Subcutaneous abdominal adipose tissue (tissue), 5 donors: ENCODE data around the gene SLC38A10.

Experiments
- H3K27ac ChIP-seq: one replicate; pipeline ENCODE4 v1.7.0; 2013; ENCODE audit warnings: low read depth, mild to moderate bottlenecking, inconsistent platforms, low read length, moderate library complexity
- H3K27me3 ChIP-seq, 5 donors: one replicate each; pipeline ENCODE4 v1.7.0; 2013; ENCODE audit warnings: low read length in 5 of 5, inconsistent platforms in 1 of 5; ENCODE audit not compliant: control insufficient read depth in 5 of 5, insufficient read depth in 4 of 5
- H3K36me3 ChIP-seq, 5 donors: one replicate each; pipeline ENCODE4 v1.7.0; 2013; ENCODE audit warnings: low read length in 5 of 5; ENCODE audit not compliant: control insufficient read depth in 5 of 5, insufficient read depth in 5 of 5
- H3K4me1 ChIP-seq, 5 donors: one replicate each; pipeline ENCODE4 v1.7.0; 2013; ENCODE audit warnings: low read length in 5 of 5, mild to moderate bottlenecking in 3 of 5, moderate library complexity in 1 of 5; ENCODE audit not compliant: control insufficient read depth in 5 of 5, insufficient read depth in 5 of 5
- H3K4me3 ChIP-seq, 5 donors: one replicate each; pipeline ENCODE4 v1.7.0; 2013; ENCODE audit warnings: low read length in 5 of 5, low read depth in 1 of 5
- H3K9ac ChIP-seq, 5 donors: one replicate each; pipeline ENCODE4 v1.7.0; 2013; ENCODE audit warnings: low read length in 5 of 5, mild to moderate bottlenecking in 4 of 5, moderate library complexity in 3 of 5
- H3K9me3 ChIP-seq, 5 donors: one replicate each; pipeline ENCODE4 v1.7.0; 2013; ENCODE audit warnings: low read length in 5 of 5; ENCODE audit not compliant: control insufficient read depth in 5 of 5
- donor health status: healthy.
- donor health status: healthy.
- donor health status: healthy.
- donor health status: healthy.
- donor health status: healthy.

The SLC38A10 gene

GRCh38 chr17:81330884-81331245 lies 35.8 kb upstream of the SLC38A10 start:
- no peaks in the 10 kb centered on the region for H3K27me3 ChIP-seq
- H3K4me1 ChIP-seq: peaks cover 11 to 71% (median 63%) of the 10 kb centered on the region in 5 donors
- H3K9ac ChIP-seq: no peak overlapping the region
- H3K36me3 ChIP-seq: no peaks in the 10 kb centered on the region
- H3K4me3 ChIP-seq: no peak overlapping the region
- no peak overlapping the region for H3K27ac ChIP-seq
- H3K9me3 ChIP-seq: no peaks in the 10 kb centered on the region

DNA sequence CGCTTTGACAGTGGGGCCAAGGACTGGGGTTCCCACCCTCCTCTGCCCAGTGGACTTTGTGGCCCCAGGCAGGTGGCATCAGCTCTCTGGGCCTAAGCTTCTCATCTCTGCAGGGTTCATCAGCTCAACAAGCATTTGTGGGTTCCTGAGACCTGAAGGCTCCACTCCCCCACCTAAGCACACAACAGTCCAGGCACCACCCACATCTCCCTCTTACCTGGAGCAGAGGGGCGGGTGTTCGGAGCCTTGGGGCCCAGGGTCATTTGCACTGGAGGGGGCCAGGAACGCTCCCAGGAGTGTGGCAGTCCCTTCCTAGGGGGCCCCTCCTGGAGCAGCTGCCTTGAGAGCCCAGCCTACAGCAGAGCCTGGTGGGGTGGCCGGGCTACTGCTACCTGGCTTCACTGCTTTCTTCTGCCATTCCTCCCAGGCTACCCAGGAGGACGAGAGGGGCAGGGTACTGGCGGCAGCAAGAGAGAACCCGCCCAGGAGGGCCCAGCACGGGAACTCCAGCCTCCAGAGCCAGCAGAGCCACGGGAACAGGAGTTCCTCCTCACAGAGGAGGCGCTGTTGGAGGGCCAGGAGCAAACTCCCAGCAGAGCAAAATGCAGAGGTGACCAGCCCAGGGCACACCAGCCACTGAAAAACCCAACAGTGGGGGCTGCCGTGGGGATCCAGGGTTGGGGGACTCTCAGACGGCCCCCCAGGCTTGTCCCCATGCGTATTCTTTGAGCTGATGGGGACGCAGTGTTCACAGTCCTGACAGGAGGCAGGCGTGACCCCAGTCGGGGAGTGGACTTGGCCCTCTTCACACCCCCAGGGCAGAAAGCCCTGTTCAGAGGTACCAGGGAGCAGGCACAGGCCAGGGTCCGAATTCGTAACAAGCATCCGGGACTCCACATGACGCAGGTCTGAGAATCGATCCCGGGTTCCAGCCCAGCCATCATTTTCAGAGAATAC lies 35.1 kb upstream of the SLC38A10 start:
- H3K36me3 ChIP-seq: no peaks in the 10 kb centered on the region
- H3K9ac ChIP-seq: no peak overlapping the region
- H3K4me1 ChIP-seq: peaks cover 9 to 65% (median 56%) of the 10 kb centered on the region in 5 donors
- no peaks in the 10 kb centered on the region for H3K9me3 ChIP-seq
- H3K27me3 ChIP-seq: no peaks in the 10 kb centered on the region
- H3K4me3 ChIP-seq: no peak overlapping the region
- peak overlapping the region; percentile 16 for H3K27ac ChIP-seq

GRCh38 chr17:81328978-81329926 lies 34.1 kb upstream of the SLC38A10 start:
- Histone ChIP-seq H3K4me1 (peaks cover 3 to 55% (median 47%) of the 10 kb centered on the region in 5 donors), H3K27ac (peak overlapping the region; percentile 79), H3K9ac (peak overlapping the region in 3 of 5 donors; percentile 21 to 54 (median 49)), H3K9me3 (no peaks in the 10 kb centered on the region), H3K4me3 (no peak overlapping the region), H3K27me3 (no peaks in the 10 kb centered on the region), H3K36me3 (no peaks in the 10 kb centered on the region)

DNA sequence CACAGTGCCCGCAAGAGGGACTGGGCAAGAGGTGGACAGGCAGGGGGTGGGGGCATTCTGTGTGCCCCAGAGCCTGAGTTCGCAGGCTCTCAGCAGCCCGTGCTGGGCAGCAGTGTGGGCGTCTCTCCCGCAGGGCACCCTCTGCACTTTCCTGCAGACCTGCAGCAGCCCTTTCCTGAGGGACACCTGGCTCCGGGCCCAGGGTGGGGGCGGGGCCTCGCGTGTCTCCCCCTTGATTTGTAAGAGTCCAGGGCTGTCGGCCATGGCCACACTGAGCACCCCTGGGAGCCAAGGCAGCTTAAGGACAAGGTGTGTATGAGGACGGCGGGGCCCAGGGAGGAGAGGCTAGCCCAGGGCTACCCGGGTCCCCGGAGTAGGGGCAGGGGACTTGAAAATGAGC lies 33.4 kb upstream of the SLC38A10 start:
- H3K4me3 ChIP-seq: peak overlapping the region in 1 of 5 donors; percentile 15
- no peaks in the 10 kb centered on the region for H3K27me3 ChIP-seq
- H3K9ac ChIP-seq: peak overlapping the region in 3 of 5 donors; percentile 21 to 54 (median 49)
- H3K4me1 ChIP-seq: peaks cover 3 to 55% (median 45%) of the 10 kb centered on the region in 5 donors
- H3K9me3 ChIP-seq: no peaks in the 10 kb centered on the region
- H3K27ac ChIP-seq: peak overlapping the region; percentile 79
- H3K36me3 ChIP-seq: no peaks in the 10 kb centered on the region

DNA sequence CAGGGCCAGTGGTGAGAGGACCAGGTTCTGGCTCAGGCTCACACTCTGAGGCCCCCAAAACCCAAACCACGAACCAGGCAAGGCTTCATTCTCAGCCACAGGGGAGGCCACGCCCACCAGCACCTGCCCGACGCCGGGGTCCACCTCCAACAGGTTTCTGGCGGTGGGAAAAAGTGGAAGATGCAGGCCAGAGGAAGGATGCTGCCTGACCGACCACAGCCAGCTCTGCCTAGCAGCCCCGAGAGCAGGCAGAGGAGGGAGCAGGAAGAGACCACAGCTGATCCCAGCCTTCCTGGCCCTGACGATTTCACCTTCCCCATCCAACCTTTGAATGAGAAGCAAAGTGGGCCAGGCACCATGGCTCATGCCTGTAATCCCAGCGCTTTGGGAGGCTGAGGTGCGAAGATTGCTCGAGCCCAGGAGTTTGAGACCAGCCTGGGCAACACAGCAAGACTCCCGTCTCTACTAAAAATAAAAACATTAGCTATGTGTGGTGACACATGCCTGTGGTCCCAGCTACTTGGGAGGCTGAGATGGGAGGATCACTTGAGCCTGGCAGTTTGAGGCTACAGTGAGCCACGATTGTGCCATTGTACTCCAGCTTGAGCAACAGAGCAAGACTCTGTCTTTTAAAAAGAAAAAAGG lies 30.7 kb upstream of the SLC38A10 start:
- Histone ChIP-seq H3K27me3 (no peaks in the 10 kb centered on the region), H3K9ac (no peak overlapping the region), H3K27ac (no peak overlapping the region), H3K4me3 (no peak overlapping the region), H3K36me3 (no peaks in the 10 kb centered on the region), H3K9me3 (no peaks in the 10 kb centered on the region), H3K4me1 (peaks cover 3 to 59% (median 50%) of the 10 kb centered on the region in 5 donors)

- Histone ChIP-seq H3K27me3 (no peaks in the 10 kb centered on the region), H3K4me3 (no peak overlapping the region), H3K4me1 (peaks cover 3 to 54% (median 46%) of the 10 kb centered on the region in 5 donors), H3K36me3 (no peaks in the 10 kb centered on the region), H3K9me3 (no peaks in the 10 kb centered on the region), H3K9ac (no peak overlapping the region), H3K27ac (no peak overlapping the region)
These were observed 30.0 kb upstream of the SLC38A10 start for GRCh38 chr17:81324851-81325713.

- no peak overlapping the region for H3K9ac ChIP-seq
- no peak overlapping the region for H3K4me3 ChIP-seq
- H3K9me3 ChIP-seq: no peaks in the 10 kb centered on the region
- H3K27me3 ChIP-seq: no peaks in the 10 kb centered on the region
- peaks cover 3 to 46% (median 38%) of the 10 kb centered on the region in 5 donors for H3K4me1 ChIP-seq
- H3K36me3 ChIP-seq: no peaks in the 10 kb centered on the region
- H3K27ac ChIP-seq: no peak overlapping the region
These were observed 29.2 kb upstream of the SLC38A10 start for GRCh38 chr17:81324177-81324850.

DNA sequence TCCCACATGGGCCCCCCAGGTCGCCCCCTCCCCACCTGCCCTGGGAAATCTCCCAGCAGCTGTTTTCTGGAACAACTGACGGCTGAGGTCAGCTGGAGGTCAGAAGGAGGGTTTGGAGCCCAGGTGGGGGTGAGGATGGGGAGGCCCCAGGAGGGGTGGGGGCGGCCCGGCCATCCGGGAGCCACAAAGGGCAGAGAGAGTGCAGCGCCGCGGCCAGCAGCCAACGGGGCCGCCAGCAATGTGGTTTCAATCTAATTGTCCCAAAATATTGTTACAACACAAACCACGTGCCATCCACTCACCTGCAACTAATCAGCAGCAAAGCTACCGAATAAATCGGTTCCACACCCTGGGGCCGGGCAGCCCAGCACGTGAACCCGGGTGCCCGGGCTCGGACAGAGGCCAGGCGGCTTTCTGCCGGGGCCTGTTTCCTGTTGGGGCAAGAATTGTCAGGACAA lies 28.3 kb upstream of the SLC38A10 start:
- no peak overlapping the region for H3K9ac ChIP-seq
- H3K4me3 ChIP-seq: no peak overlapping the region
- H3K36me3 ChIP-seq: no peaks in the 10 kb centered on the region
- peaks cover 3 to 37% (median 30%) of the 10 kb centered on the region in 5 donors for H3K4me1 ChIP-seq
- no peaks in the 10 kb centered on the region for H3K9me3 ChIP-seq
- H3K27ac ChIP-seq: no peak overlapping the region
- H3K27me3 ChIP-seq: no peaks in the 10 kb centered on the region

DNA sequence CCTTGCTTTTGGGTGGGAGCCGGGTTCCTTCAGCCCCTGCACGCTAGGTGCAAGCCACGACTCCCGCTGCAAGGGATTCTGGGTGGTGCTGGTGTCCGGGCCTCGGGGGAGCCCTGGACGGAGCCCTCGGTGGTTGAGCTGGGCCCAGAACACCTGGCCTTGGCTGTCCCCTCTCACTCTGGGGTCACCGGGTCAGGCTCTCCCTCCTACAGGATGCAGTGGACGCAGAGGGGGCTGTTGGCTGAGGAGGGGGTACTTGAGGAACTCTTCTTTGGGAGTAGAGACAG lies 27.9 kb upstream of the SLC38A10 start:
- Histone ChIP-seq H3K9me3 (no peaks in the 10 kb centered on the region), H3K36me3 (no peaks in the 10 kb centered on the region), H3K9ac (no peak overlapping the region), H3K4me3 (peak overlapping the region in 1 of 5 donors; percentile 6), H3K4me1 (peaks cover 3 to 33% (median 25%) of the 10 kb centered on the region in 5 donors), H3K27ac (no peak overlapping the region), H3K27me3 (no peaks in the 10 kb centered on the region)
